Psoas muscle (tissue), 8 donors: Measurements from ENCODE around the gene DNAJB13. TPM values are rescaled to one million over a fixed set of nuclear protein-coding genes. Genes with fewer than 3 reads are reported as not detected.

Experiments
- ATAC-seq, 4 donors: fragments of 200-7000 bp; cut with Tn5 transposase; one replicate each; pipeline ENCODE4 v1.9.1; 2020; ENCODE audit warnings: moderate library complexity in 3 of 4, mild to moderate bottlenecking in 2 of 4
- DNase-seq, 2 donors: peaks; one replicate each; pipeline ENCODE4 v3.0.0-alpha.2; 2020
- H3K27ac ChIP-seq: fragments of 200-600 bp; one replicate; pipeline ENCODE4 v1.8.0; 2022
- H3K27me3 ChIP-seq, 3 donors: fragments of 200-600 bp in 1 of 3; one replicate each; pipeline versions ENCODE4 v1.6.1 to v1.8.0; 2013 to 2022; ENCODE audit warnings: low read length in 2 of 3, mild to moderate bottlenecking in 2 of 3, moderate library complexity in 1 of 3; ENCODE audit not compliant: insufficient read depth in 3 of 3
- H3K36me3 ChIP-seq, 2 donors: fragments of 200-600 bp in 1 of 2; one replicate each; pipeline versions ENCODE4 v1.6.1 to v1.8.0; 2013 to 2022; ENCODE audit warnings: low read depth in 1 of 2, mild to moderate bottlenecking in 1 of 2, moderate library complexity in 1 of 2; ENCODE audit not compliant: insufficient read depth in 1 of 2
- H3K4me1 ChIP-seq: fragments of 200-600 bp; one replicate; pipeline ENCODE4 v1.8.0; 2022
- H3K4me3 ChIP-seq: fragments of 200-600 bp; one replicate; pipeline ENCODE4 v1.8.0; 2022; ENCODE audit warnings: mild to moderate bottlenecking
- H3K9me3 ChIP-seq: fragments of 200-600 bp; one replicate; pipeline ENCODE4 v1.8.0; 2022
- CTCF ChIP-seq: fragments of 200-600 bp; IDR thresholded peaks from one replicate; pipeline ENCODE4 v1.8.0; 2022; ENCODE audit warnings: antibody characterized with exemption
- WGBS, 3 donors: extraction: QIAGEN DNeasy Blood & Tissue Kit; methylation state at CpG; one replicate each; pipeline versions ENCODE4 v1.1.6 to v1.1.7; 2013; 5-methylcytosine and 5-hydroxymethylcytosine counted together
- intact Hi-C, 2 donors: fragments of 100-400 bp; cut with DNase I; formaldehyde crosslinking; loops; one replicate each; pipeline versions ENCODE4 v1.11.0 to v1.14.2; 2022
- polyA plus RNA-seq, 3 donors: library from polyadenylated mRNA; stranded (reverse); fragments of 200-250 nt; gene quantifications; one replicate each; pipeline ENCODE4 v1.2.3, GENCODE V29; 2013
- total RNA-seq, 4 donors: library from RNA; stranded (reverse); fragmentation: NEBNext Ultra II Directional in 2 of 4; extraction: Animal tissue kit (Norgen Biotek cat#: 25700) in 2 of 4; gene quantifications; one replicate each; pipeline versions ENCODE4 v1.2.1 to v1.2.4, GENCODE V29; 2021 to 2023
- donor health status: healthy with polysubstance abuse.
- donor health status: DM: no; HTN: no; CAD: no; lungs with moderate emphysema.
- donor health status: Bipolar disorder and iron deficiency.
- donor health status: healthy.
- donor health status: DM: yes; HTN: yes; CAD: no.
- donor health status: DM: no; HTN: no; CAD: no.
- donor health status: DM: no; HTN: no; CAD: no.
- donor health status: DM: yes; HTN: yes; CAD: no.

The DNAJB13 gene
- total and polyA plus RNA-seq, 7 donors: 0.03 TPM; not detected in 6

GRCh38 chr11:73913472-73913871 lies 37.4 kb upstream of the DNAJB13 start:
- Histone ChIP-seq H3K4me3 (no peak overlapping the region), H3K36me3 (peaks cover 11 to 95% of the 10 kb centered on the region in 2 donors)
- TF ChIP-seq CTCF: no peak

GRCh38 chr11:73914284-73914683 lies 36.5 kb upstream of the DNAJB13 start:
- WGBS, 3 donors: 88 to 91% (median 90%) methylated on average over 4 of the region's 4 CpGs
- DNase-seq: no peak
- ATAC-seq: no peak
- no peak for TF ChIP-seq CTCF
- Histone ChIP-seq H3K4me3 (no peak overlapping the region), H3K27ac (no peak overlapping the region), H3K4me1 (no peaks in the 10 kb centered on the region), H3K27me3 (no peaks in the 10 kb centered on the region), H3K36me3 (peaks cover 17 to 100% of the 10 kb centered on the region in 2 donors), H3K9me3 (no peaks in the 10 kb centered on the region)
- intact Hi-C loops: no loop called here

More at GRCh38 chr11:73913472-73913871, 37.4 kb upstream of the DNAJB13 start:
- DNase-seq (no peak), ATAC-seq (no peak)
- Histone ChIP-seq H3K4me1 (no peaks in the 10 kb centered on the region), H3K9me3 (no peaks in the 10 kb centered on the region), H3K27ac (no peak overlapping the region), H3K27me3 (no peaks in the 10 kb centered on the region)
- intact Hi-C loops: no loop called here

- H3K4me1 ChIP-seq: no peaks in the 10 kb centered on the region
- no peak for DNase-seq
- H3K36me3 ChIP-seq: peaks cover 21 to 100% of the 10 kb centered on the region in 2 donors
- no peak overlapping the region for H3K27ac ChIP-seq
- ATAC-seq: no peak
- 82 to 97% (median 92%) methylated on average over 1 of the region's 1 CpG for WGBS, 3 donors
- intact Hi-C loops: no loop called here
- no peaks in the 10 kb centered on the region for H3K27me3 ChIP-seq
- H3K9me3 ChIP-seq: no peaks in the 10 kb centered on the region
- no peak for TF ChIP-seq CTCF
- H3K4me3 ChIP-seq: no peak overlapping the region
These were observed 34.4 kb upstream of the DNAJB13 start for GRCh38 chr11:73916435-73916834.

- Histone ChIP-seq H3K36me3 (peaks cover 12 to 100% of the 10 kb centered on the region in 2 donors), H3K27ac (no peak overlapping the region), H3K4me3 (no peak overlapping the region), H3K4me1 (no peaks in the 10 kb centered on the region), H3K27me3 (no peaks in the 10 kb centered on the region), H3K9me3 (no peaks in the 10 kb centered on the region)
- WGBS, 3 donors: 97 to 99% (median 97%) methylated on average over 4 of the region's 4 CpGs
- intact Hi-C loops: no loop called here
- ATAC-seq: no peak
- no peak for TF ChIP-seq CTCF
- no peak for DNase-seq
These were observed 29.6 kb upstream of the DNAJB13 start for GRCh38 chr11:73921180-73921579.

GRCh38 chr11:73929388-73929787 lies 21.4 kb upstream of the DNAJB13 start:
- 98 to 99% (median 98%) methylated on average over 2 of the region's 2 CpGs for WGBS, 3 donors
- no peak for ATAC-seq
- no peaks in the 10 kb centered on the region for H3K4me1 ChIP-seq

More at GRCh38 chr11:73929388-73929787, 21.4 kb upstream of the DNAJB13 start:
- H3K36me3 ChIP-seq: peaks cover 3 to 98% of the 10 kb centered on the region in 2 donors
- no peaks in the 10 kb centered on the region for H3K9me3 ChIP-seq
- H3K27me3 ChIP-seq: no peaks in the 10 kb centered on the region
- intact Hi-C loops: no loop called here
- H3K27ac ChIP-seq: no peak overlapping the region
- no peak for DNase-seq
- no peak overlapping the region for H3K4me3 ChIP-seq
- no peak for TF ChIP-seq CTCF
